GM19463 (cell line): ENCODE measurements around the gene CCNB2.
"Not testable (repeated sequence)": the region's sequence is repeated elsewhere in the genome, so short reads cannot be mapped to it uniquely, and the experiment has no call there.

Experiments
- ATAC-seq: cut with Tn5 transposase; IDR thresholded peaks from one replicate; pipeline ENCODE4 v1.9.1; 2021; ENCODE audit warnings: mild to moderate bottlenecking, moderate library complexity; ENCODE audit not compliant: unreplicated experiment

Gene CCNB2

GRCh38 chr15:59104912-59105732 lies at the start of gene CCNB2:
Gene CCNB2 (plus strand): TSS chr15:59105146. CDS start chr15:59105269, 123 bp downstream.
- ATAC-seq = peak; percentile 98

DNA sequence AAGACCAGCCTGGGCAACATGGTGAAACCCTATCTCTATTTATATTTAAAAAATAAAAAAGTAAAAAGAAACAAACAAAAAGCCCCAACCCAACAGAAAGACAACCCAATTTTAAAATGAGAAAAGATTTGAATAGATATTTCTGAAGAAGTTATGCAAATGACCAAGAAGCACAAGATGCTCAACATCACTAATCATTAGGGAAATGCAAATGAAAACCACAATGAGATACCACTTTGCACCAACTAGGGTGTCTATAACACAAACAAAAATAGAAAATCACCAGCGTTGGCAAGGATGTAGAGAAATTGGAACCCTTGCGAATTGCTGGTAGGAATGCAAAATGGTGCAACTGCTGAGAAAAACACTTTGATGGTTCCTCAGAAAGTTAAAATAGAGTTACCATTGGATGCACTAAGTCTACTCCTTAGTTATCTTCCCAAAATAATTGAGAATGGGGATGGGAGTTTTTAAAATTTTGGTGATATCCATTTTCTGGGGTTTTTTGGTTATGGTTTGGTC lies 45.8 kb upstream of the CCNB2 start:
- ATAC-seq = no peak

GRCh38 chr15:59060348-59060747 lies 44.6 kb upstream of the CCNB2 start:
- ATAC-seq = no peak

- ATAC-seq = no peak
These were observed 41.9 kb upstream of the CCNB2 start for GRCh38 chr15:59063042-59063441.

DNA sequence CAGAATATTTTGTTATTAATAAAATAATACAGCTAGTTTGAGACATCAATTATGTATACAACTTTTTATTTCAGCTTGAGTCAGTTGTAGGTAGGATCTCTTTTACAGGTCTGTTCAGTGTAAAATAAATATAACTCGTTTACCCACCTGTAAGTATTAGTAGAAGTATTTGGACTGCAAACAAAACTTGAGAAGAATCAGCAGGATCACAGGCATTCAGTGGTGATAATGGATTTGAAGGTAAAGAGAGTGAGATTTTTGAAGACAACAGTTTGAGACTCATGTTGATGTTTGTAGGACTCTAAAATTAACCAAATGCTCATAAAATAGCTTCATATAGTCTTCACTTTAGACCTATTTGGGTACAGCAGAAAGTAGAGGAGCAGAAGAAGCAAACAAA lies 35.5 kb upstream of the CCNB2 start:
- ATAC-seq = no peak

GRCh38 chr15:59074607-59075006 lies 30.3 kb upstream of the CCNB2 start:
- ATAC-seq = no peak

DNA sequence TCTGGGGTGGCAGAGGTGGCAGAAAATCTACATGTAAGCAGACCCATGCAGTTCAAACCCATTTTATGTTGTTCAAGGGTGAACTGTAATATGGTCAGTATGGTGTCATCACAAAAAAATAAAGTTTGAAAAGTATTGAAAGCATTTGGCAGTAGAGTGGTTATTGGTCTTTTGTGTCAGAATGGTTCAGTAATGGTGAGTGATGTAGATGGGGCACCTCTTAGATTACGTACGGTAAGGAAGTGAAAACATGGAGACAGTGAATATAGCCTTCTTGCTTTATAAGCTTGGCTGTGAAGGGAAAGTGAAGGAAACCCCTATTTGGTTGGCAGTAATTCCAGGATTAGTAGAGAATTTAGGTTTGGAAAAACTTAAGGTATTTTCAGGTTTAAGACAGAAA lies 17.2 kb upstream of the CCNB2 start:
- no peak for ATAC-seq

GRCh38 chr15:59094077-59094476 lies 10.9 kb upstream of the CCNB2 start:
- no peak for ATAC-seq

DNA sequence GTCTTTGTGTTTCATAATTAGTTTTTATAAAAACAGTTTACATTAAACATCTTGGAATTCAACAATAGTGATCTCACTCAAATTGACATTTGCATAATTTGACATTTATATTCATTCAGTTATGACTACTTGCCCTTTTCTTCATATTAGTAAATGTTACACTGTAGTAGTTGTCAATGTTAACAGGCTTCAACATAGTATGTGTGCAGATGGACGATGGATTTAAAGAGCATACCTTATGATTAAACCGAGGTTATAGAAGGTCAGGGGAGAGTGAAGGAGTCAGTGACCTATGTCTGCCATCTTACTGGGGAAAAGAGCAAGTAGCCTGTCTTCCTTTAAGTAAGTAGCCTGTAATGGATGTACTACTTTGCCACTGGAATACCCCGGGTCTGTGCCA lies 8.5 kb upstream of the CCNB2 start:
- no peak for ATAC-seq

DNA sequence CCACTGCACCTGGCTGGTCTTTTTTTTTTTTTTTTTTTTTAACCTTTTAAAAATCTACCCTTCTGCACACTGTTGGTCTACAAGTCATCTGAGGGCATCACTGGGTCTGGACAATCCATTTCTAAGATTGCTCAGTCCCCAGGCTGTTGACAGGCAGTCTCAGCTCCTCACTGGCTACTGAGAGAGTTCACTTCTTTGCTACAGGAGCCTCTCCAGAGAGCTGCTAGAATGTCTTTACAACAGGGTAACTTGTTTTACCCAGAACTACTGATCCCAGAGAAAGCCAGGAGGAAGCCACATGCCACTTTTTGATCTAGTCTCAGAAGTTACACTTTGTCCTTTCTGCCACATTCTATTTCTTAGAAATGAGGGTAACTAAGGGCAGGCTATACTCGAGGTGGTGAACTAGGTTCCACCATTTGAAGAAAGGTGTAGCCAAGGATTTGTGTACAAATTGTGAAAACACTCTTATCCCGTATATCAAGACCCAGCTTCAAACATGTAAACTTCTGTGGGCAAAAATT lies 5.7 kb upstream of the CCNB2 start:
- no peak for ATAC-seq

- peak; percentile 28 for ATAC-seq
These were observed 389 bp upstream of the CCNB2 start for GRCh38 chr15:59104602-59104911.

- ATAC-seq = no peak
These were observed 908 bp downstream of the CCNB2 start for GRCh38 chr15:59105854-59106253.

- no peak for ATAC-seq
These were observed 6.3 kb downstream of the CCNB2 start for GRCh38 chr15:59111251-59111650.

DNA sequence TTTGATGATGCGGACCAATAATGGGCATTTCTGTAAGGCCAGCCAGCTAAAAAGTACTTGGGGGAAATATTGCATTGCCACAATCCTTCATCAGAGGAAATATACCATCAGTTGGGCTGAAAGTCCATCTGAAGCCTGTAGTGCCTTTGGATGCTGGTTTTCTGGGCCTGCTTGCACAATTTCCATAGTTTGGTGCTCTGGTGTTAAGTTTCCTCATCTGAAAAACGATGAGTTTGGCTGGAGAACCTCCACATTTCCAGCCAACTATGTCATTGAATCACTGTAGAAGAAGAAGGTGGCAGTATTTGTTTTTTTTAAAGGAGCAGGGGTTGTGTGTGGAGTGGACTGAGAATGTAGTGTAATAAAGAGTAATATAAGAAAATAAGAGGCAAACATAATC lies 10.1 kb downstream of the CCNB2 start:
- ATAC-seq = no peak

GRCh38 chr15:59116141-59116540 lies 11.2 kb downstream of the CCNB2 start:
- no peak for ATAC-seq

DNA sequence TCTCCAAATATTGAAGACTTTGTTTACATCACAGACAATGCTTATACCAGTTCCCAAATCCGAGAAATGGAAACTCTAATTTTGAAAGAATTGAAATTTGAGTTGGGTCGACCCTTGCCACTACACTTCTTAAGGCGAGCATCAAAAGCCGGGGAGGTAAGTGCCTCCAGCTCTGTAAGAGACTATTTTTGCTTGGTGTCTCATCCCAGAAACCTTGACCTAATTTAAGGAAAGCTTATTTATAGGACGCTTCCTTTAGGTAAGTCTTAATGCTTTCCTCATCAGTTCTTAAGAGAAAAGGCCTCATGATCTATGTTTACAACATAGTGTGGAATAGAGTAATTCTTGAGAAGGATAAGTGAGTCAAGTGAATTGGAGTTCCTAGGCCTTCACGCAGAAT lies 11.8 kb downstream of the CCNB2 start:
- no peak for ATAC-seq

GRCh38 chr15:59119625-59120024 lies 14.7 kb downstream of the CCNB2 start:
- ATAC-seq = no peak

- no peak for ATAC-seq
These were observed 16.0 kb downstream of the CCNB2 start for GRCh38 chr15:59120937-59121336.

GRCh38 chr15:59124261-59124660 lies 19.3 kb downstream of the CCNB2 start:
- no peak for ATAC-seq

DNA sequence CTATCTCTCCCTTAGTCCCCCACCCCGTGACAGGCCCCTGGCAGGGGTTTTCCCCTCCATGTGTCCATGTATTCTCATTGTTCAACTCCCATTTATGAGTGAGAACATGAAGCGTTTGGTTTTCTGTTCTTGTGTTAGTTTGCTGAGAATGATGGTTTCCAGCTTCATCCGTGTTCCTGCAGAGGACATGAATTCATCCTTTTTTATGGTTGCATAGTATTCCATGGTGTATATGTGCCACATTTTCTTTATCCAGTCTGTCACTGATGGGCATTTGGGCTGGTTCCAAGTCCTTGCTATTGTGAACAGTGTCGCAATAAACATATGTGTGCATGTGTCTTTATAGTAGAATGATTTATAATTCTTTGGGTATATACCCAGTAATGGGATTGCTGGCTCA lies 20.7 kb downstream of the CCNB2 start:
- ATAC-seq = not testable (repeated sequence)

DNA sequence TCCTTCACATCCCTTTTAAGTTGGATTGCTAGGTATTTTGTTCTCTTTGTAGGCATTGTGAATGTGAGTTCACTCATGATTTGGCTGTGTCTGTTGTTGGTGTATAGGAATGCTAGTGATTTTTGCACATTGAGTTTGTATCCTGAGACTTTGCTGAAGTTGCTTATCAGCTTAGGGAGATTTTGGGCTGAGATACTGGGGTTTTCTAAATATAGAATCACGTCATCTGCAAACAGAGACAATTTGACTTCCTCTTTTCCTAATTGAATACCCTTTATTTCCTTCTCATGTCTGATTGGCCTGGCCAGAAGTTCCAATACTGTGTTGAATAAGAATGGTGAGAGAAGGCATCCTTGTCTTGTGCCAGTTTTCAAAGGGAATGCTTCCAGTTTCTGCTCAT lies 22.3 kb downstream of the CCNB2 start:
- ATAC-seq = not testable (repeated sequence)

DNA sequence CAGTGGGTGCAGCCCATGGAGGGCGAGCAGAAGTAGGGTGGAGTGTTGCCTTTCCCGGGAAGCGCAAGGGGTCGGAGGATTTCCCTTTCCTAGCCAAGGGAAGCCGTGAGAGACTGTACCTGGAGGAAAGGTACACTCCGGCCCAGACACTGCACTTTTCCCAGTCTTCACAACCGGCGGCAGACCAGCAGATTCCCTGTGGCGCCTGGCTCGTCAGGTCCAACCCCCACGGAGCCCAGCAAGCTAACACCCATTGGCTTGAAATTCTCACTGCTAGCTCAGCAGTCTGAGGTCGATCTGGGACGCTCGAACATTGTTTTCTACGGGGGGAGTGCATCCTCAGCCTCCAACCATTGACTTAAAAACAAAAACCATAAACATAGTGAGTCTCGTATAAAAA lies 26.5 kb downstream of the CCNB2 start:
- no peak for ATAC-seq
